Amygdala (tissue), 56 donors: ENCODE measurements around the gene TDRD6.
"Not testable (repeated sequence)": the region's sequence is repeated elsewhere in the genome, so short reads cannot be mapped to it uniquely, and the experiment has no call there.

Experiments used
- DNase-seq, 56 donors: peaks; one replicate each; lab custom pipeline; 2025; lab: John Stamatoyannopoulos, UW

TDRD6 gene, protein sequence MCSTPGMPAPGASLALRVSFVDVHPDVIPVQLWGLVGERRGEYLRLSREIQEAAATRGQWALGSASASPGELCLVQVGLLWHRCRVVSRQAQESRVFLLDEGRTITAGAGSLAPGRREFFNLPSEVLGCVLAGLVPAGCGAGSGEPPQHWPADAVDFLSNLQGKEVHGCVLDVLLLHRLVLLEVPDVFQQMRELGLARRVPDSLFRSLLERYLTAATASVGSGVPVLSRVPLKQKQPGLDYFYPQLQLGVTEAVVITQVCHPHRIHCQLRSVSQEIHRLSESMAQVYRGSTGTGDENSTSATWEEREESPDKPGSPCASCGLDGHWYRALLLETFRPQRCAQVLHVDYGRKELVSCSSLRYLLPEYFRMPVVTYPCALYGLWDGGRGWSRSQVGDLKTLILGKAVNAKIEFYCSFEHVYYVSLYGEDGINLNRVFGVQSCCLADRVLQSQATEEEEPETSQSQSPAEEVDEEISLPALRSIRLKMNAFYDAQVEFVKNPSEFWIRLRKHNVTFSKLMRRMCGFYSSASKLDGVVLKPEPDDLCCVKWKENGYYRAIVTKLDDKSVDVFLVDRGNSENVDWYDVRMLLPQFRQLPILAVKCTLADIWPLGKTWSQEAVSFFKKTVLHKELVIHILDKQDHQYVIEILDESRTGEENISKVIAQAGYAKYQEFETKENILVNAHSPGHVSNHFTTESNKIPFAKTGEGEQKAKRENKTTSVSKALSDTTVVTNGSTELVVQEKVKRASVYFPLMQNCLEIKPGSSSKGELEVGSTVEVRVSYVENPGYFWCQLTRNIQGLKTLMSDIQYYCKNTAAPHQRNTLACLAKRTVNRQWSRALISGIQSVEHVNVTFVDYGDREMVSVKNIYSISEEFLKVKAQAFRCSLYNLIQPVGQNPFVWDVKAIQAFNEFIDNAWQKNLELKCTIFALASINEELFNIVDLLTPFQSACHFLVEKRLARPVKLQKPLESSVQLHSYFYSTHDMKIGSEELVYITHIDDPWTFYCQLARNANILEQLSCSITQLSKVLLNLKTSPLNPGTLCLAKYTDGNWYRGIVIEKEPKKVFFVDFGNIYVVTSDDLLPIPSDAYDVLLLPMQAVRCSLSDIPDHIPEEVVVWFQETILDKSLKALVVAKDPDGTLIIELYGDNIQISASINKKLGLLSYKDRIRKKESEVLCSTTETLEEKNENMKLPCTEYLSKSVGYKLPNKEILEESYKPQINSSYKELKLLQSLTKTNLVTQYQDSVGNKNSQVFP (N-terminal part only)

GRCh38 chr6:46687619-46688097 is at the start of gene TDRD6:
Gene TDRD6 (plus strand): TSS chr6:46687885. CDS start chr6:46688129, 244 bp downstream.
- no peak for DNase-seq

DNA sequence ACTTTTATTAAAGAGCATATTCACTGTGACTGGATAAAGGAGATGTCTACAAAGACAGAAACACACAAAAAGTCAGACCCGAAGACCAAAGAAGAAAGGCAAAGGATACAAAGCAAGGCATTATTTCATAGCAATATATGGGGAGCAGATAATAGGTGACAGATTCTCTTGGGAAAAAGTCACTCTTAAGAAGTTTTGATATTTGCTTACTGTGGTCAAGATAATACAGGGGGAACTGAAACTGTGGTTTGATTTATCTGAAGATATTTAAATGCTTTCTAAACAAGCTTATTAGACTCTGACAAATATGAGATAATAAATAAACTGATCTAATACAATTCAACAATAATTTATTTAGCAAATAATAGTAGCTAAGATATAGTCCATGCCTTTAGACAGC is 49.8 kb upstream of the TDRD6 start:
- DNase-seq, result no peak

GRCh38 chr6:46638650-46639049 is 49.0 kb upstream of the TDRD6 start:
- DNase-seq, result no peak

DNA sequence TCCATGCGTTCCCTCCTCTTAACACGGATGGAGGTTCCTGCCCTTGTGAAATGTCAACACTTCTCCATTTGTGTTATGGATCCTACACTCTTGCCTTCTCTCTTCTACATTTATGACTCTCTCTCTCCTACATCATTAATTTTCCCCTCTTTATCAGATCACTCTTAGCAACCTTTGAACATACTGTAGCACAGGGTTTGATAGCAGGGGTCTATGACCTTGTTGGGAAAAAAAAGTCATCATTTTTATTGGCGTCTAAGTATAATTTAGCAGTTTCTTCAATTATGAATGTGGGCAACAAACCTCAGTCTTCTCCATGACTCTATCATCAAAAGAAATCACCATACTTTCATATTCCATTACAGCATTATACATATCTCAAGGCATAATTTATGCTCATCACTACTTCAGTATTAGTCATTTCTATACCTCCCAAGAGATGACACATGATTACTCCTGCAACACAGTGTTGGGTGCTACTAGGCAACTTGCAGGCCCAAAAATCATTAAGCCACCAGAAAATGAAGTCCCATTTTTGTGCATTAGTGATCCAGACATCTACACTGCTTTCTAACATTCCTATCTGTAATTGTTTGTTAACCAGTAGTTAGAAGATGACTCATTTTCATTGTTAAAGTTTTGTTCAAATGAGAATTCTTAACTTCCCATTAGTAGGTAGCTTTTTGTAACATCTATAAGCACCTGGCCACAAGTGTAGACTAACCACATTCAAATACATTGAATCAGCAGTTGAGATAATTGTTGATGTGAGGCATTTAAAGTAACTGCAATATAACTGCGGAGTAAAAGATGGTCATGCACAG is 44.5 kb upstream of the TDRD6 start:
- no peak for DNase-seq

- DNase-seq, result no peak
Measured at GRCh38 chr6:46645265-46645664, 42.4 kb upstream of the TDRD6 start.

GRCh38 chr6:46648108-46648507 is 39.6 kb upstream of the TDRD6 start:
- not testable (repeated sequence) for DNase-seq

GRCh38 chr6:46648869-46649492 is 38.7 kb upstream of the TDRD6 start:
- no peak for DNase-seq

DNA sequence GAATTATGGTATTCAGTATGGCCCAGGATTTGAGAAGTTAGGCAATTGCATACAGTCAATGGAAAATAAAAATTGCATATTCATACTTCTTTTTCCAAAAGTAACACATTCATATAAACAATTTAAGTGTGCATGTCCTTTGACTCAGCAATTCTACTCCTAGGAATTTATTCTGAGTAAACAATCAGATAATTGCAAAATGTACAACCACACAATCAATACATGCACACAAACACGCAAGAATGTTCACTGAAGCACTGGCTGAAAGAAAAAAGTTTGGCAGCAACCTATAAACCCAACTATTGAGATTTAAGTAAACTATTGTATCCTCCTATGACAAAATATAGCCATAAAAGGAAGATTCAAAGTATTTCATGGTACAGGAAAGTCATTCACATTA is 36.7 kb upstream of the TDRD6 start:
- DNase-seq, result no peak

- DNase-seq, result no peak
Measured at GRCh38 chr6:46651816-46652215, 35.9 kb upstream of the TDRD6 start.

DNA sequence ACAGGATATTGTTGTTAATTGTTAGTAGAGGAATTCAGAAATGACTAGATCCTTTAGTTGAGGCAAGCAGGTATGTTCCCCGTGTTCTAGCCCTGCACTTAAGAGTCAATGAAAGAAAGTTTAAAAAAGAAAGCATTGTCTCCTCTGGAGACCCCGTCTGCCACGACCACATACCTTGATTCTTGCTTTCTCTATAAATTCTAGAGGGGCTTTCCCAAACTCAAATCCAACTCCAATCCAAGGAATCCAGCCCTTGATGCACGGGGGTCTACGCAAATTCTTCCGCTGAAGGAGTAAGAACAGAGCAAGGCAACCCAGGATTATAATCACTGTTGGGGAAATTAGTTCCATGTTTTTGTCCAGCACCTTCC is 35.5 kb upstream of the TDRD6 start:
- DNase-seq, result no peak

DNA sequence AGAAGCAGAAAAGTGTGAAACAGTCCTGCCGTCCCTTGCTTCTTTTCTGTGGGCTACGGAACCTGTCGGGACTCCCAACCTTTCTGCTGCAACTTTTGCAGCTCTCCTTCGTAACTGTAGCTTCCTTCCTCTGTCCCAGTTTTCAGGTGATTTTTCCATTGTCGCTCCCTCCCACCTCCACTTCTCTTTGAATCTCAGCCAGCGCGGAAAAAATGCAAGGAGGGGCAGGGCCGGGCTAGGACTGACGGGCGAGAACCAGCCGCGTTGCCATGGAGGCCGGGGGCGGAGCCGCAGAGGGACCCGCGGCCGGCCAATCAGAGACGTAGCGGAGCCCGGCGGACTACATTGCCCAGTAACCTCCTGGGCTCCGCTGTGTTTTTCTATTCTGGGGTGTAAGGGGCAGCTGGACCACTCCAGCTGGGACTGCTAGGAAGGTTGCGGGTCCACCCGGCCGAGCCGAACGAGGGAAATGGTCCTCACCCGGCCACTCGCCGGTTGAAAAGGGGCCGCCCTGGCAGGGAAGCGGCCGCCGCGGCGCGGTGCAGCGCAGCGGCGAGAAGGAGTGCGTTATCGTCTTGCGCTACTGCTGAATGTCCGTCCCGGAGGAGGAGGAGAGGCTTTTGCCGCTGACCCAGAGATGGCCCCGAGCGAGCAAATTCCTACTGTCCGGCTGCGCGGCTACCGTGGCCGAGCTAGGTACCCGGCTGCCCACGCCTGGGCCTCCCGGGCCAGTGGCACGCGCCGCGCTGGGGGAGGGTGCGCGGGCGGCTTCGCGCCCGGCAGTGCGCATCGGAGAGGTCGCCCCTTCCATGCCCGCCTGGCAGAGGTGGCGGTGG is 34.9 kb upstream of the TDRD6 start, which contains the start of the genes CYP39A1 and SLC25A27:
CYP39A1 (minus strand) TSS at position 216 of the 836 bp plus-strand sequence. CDS start 236 bp downstream, outside the sequence.
SLC25A27 (plus strand) TSS at position 373 of the 836 bp plus-strand sequence; CDS start at position 591, 218 bp downstream.
- peak; percentile 68 to 96 (median 86) for DNase-seq

- DNase-seq, result no peak
Measured at GRCh38 chr6:46653439-46654195, 34.1 kb upstream of the TDRD6 start.

DNA sequence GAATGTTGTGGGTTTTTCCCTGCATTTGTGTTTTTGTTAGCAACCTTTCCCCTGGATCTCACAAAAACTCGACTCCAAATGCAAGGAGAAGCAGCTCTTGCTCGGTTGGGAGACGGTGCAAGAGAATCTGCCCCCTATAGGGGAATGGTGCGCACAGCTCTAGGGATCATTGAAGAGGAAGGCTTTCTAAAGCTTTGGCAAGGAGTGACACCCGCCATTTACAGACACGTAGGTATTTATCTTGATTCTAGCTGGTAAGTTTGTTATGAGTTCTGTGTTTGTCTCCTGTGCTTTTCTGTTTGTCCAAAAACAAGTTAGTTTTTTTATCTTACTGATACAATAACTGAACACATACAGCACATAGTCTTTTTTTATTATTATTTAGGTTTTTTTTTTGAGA is 31.9 kb upstream of the TDRD6 start:
- DNase-seq, result no peak

- DNase-seq, result no peak
Measured at GRCh38 chr6:46657642-46658041, 30.0 kb upstream of the TDRD6 start.

DNA sequence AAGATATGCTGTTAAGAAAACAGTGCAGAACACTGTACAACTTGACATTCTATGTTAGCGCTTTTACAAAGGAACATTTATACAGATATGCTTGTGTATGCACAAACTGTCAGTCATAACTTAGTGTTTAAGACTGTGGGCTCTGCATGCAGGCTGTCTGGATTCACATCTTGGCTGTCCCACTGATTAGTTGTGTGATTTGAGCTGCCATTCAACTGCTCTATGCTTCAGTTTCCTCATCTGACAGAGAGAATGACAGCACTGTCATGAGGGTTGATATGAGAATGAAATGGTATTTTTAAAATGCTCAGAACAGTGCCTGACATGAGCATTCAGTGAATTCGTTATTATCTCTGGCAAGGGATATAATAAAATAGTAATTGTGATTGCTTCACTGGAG is 26.2 kb upstream of the TDRD6 start:
- DNase-seq, result no peak

DNA sequence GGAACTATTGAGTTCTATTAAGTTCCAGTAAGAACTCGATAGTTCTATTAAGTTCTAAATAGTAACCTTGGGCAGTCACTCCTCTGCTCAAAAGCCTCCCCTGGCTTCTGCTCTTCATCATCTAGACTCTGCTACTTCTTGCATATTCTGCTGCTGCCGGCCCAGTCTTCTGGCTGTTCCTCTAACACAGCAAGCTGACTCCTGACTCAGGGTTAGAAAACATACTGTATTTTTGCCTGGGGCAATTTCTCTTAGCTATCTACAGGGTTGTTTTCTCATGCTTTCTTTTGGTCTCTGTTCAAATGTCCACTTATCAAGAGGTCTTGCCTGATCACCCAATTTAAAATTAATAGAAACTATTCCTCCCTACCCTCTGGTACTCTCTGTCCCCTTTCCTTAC is 20.3 kb upstream of the TDRD6 start:
- no peak for DNase-seq

GRCh38 chr6:46674410-46674809 is 13.3 kb upstream of the TDRD6 start:
- no peak for DNase-seq
